ENCODE results near the gene ARHGEF28.

The ARHGEF28 gene

GRCh38 chr5:73673161-73673591 lies 47.2 kb downstream of the ARHGEF28 start:
- DNase-seq (ENCODE audit: extremely low read depth, insufficient read length) = no peak
- TF ChIP-seq CTCF (IDR thresholded peaks at IDR 0.05; ENCODE audit: insufficient read depth, low read length, poor library complexity, severe bottlenecking) = no peak
- Histone ChIP-seq H3K4me3 (replicated peaks; ENCODE audit: low read depth, low read length) (no peak overlapping the region), H3K27me3 (replicated peaks; ENCODE audit: control insufficient read depth, insufficient read depth, low read length) (no peaks in the 10 kb centered on the region), H3K36me3 (ENCODE audit: control insufficient read depth, insufficient read depth, low read length) (no peaks in the 10 kb centered on the region)

GRCh38 chr5:73674669-73675004 lies 48.6 kb downstream of the ARHGEF28 start:
- no peak for DNase-seq (ENCODE audit: extremely low read depth, insufficient read length)

GRCh38 chr5:73678322-73678740 lies 52.3 kb downstream of the ARHGEF28 start:
- TF ChIP-seq CTCF (IDR thresholded peaks at IDR 0.05; ENCODE audit: insufficient read depth, low read length, poor library complexity, severe bottlenecking) = no peak
- Histone ChIP-seq H3K4me3 (replicated peaks; ENCODE audit: low read depth, low read length) (no peak overlapping the region), H3K36me3 (ENCODE audit: control insufficient read depth, insufficient read depth, low read length) (no peaks in the 10 kb centered on the region), H3K27me3 (replicated peaks; ENCODE audit: control insufficient read depth, insufficient read depth, low read length) (no peaks in the 10 kb centered on the region)
- DNase-seq (ENCODE audit: extremely low read depth, insufficient read length) = no peak

More at GRCh38 chr5:73674669-73675004, 48.6 kb downstream of the ARHGEF28 start:
- TF ChIP-seq CTCF (IDR thresholded peaks at IDR 0.05; ENCODE audit: insufficient read depth, low read length, poor library complexity, severe bottlenecking) = no peak
- no peaks in the 10 kb centered on the region for H3K36me3 ChIP-seq (ENCODE audit: control insufficient read depth, insufficient read depth, low read length)
- no peak overlapping the region for H3K4me3 ChIP-seq (replicated peaks; ENCODE audit: low read depth, low read length)
- H3K27me3 ChIP-seq (replicated peaks; ENCODE audit: control insufficient read depth, insufficient read depth, low read length) = no peaks in the 10 kb centered on the region

GRCh38 chr5:73678807-73679206 lies 52.8 kb downstream of the ARHGEF28 start:
- Histone ChIP-seq H3K4me3 (replicated peaks; ENCODE audit: low read depth, low read length) (no peak overlapping the region), H3K27me3 (replicated peaks; ENCODE audit: control insufficient read depth, insufficient read depth, low read length) (no peaks in the 10 kb centered on the region), H3K36me3 (ENCODE audit: control insufficient read depth, insufficient read depth, low read length) (no peaks in the 10 kb centered on the region)
- no peak for DNase-seq (ENCODE audit: extremely low read depth, insufficient read length)
- no peak for TF ChIP-seq CTCF (IDR thresholded peaks at IDR 0.05; ENCODE audit: insufficient read depth, low read length, poor library complexity, severe bottlenecking)

- no peak for DNase-seq (ENCODE audit: extremely low read depth, insufficient read length)
- H3K4me3 ChIP-seq (replicated peaks; ENCODE audit: low read depth, low read length) = no peak overlapping the region
- H3K36me3 ChIP-seq (ENCODE audit: control insufficient read depth, insufficient read depth, low read length) = no peaks in the 10 kb centered on the region
- no peak for TF ChIP-seq CTCF (IDR thresholded peaks at IDR 0.05; ENCODE audit: insufficient read depth, low read length, poor library complexity, severe bottlenecking)
- no peaks in the 10 kb centered on the region for H3K27me3 ChIP-seq (replicated peaks; ENCODE audit: control insufficient read depth, insufficient read depth, low read length)
Measured at GRCh38 chr5:73682176-73682575, 56.2 kb downstream of the ARHGEF28 start.

- Histone ChIP-seq H3K27me3 (replicated peaks; ENCODE audit: control insufficient read depth, insufficient read depth, low read length) (no peaks in the 10 kb centered on the region), H3K4me3 (replicated peaks; ENCODE audit: low read depth, low read length) (no peak overlapping the region), H3K36me3 (ENCODE audit: control insufficient read depth, insufficient read depth, low read length) (no peaks in the 10 kb centered on the region)
- no peak for DNase-seq (ENCODE audit: extremely low read depth, insufficient read length)
- no peak for TF ChIP-seq CTCF (IDR thresholded peaks at IDR 0.05; ENCODE audit: insufficient read depth, low read length, poor library complexity, severe bottlenecking)
Measured at GRCh38 chr5:73684691-73685090, 58.7 kb downstream of the ARHGEF28 start.

Measured in GM06990 (cell line).